RWPE1 (cell line): Measurements from ENCODE around the gene ADCY7.

Experiments used
- CTCF ChIA-PET: fragments of 350-600 bp; sonication (Branson Sonifier 250); formaldehyde crosslinking; extraction: SDS; loops from one replicate; lab custom pipeline; 2021; lab: Yijun Ruan, JAX
- POLR2A ChIA-PET: fragments of 400-600 bp; formaldehyde crosslinking; extraction: SDS; loops from one replicate; lab custom pipeline; 2020; ENCODE audit warnings: antibody characterized with exemption; ENCODE audit not compliant: low non-redundant PET; lab: Yijun Ruan, JAX
- DNase-seq: peaks from one replicate; pipeline ENCODE4 v3.0.0; 2012; ENCODE audit warnings: low spot score
- H3K27ac ChIP-seq: fragments of 450-650 bp; 2 replicates; pipeline ENCODE4 v1.5.1; 2017
- CTCF ChIP-seq: fragments of 450-650 bp; conservative IDR thresholded peaks from 2 replicates; pipeline ENCODE4 v1.5.1; 2017; ENCODE audit warnings: low read depth, mild to moderate bottlenecking

The ADCY7 gene

GRCh38 chr16:50270510-50271147 is 4.3 kb downstream of the ADCY7 start:
- POLR2A ChIA-PET, result no interaction called here
- DNase-seq, result no peak
- H3K27ac ChIP-seq, result no peak overlapping the region
- CTCF ChIA-PET, result interaction anchor here (0.9 kb wide), 1 partner anchor 57 kb away, joined by 3 read pairs; no protein-coding TSS in a partner anchor
- no peak for TF ChIP-seq CTCF

- ChIA-PET POLR2A (no interaction called here), CTCF (interaction anchor here (0.6 kb wide), 1 partner anchor 13 kb away, joined by 4 read pairs; no protein-coding TSS in a partner anchor)
- TF ChIP-seq CTCF, result no peak
- DNase-seq, result no peak
- no peak overlapping the region for H3K27ac ChIP-seq
These were observed 5.0 kb downstream of the ADCY7 start for GRCh38 chr16:50271148-50272041.

GRCh38 chr16:50272111-50272571 is 5.8 kb downstream of the ADCY7 start:
- no peak for TF ChIP-seq CTCF
- ChIA-PET POLR2A (no interaction called here), CTCF (interaction anchor here (0.6 kb wide), 1 partner anchor 14 kb away, joined by 4 read pairs; no protein-coding TSS in a partner anchor)

GRCh38 chr16:50272687-50273381 is 6.5 kb downstream of the ADCY7 start:
- POLR2A ChIA-PET, result no interaction called here
- CTCF ChIA-PET, result no interaction called here
- no peak overlapping the region for H3K27ac ChIP-seq
- TF ChIP-seq CTCF, result no peak
- no peak for DNase-seq

More at GRCh38 chr16:50272111-50272571, 5.8 kb downstream of the ADCY7 start:
- DNase-seq, result no peak
- no peak overlapping the region for H3K27ac ChIP-seq

GRCh38 chr16:50273382-50273690 is 7.0 kb downstream of the ADCY7 start:
- CTCF ChIA-PET, result interaction anchor here (0.7 kb wide), 1 partner anchor 516 kb away, joined by 4 read pairs; no protein-coding TSS in a partner anchor
- no peak for TF ChIP-seq CTCF

GRCh38 chr16:50273888-50274325 is 7.6 kb downstream of the ADCY7 start:
- DNase-seq, result no peak
- POLR2A ChIA-PET, result no interaction called here
- no peak overlapping the region for H3K27ac ChIP-seq
- no peak for TF ChIP-seq CTCF
- CTCF ChIA-PET, result interaction anchor here (0.7 to 1.3 kb wide), 2 partner anchors 12 to 516 kb away, joined by 3 to 4 read pairs; no protein-coding TSS in a partner anchor

More at GRCh38 chr16:50273382-50273690, 7.0 kb downstream of the ADCY7 start:
- POLR2A ChIA-PET, result no interaction called here
- no peak for DNase-seq
- no peak overlapping the region for H3K27ac ChIP-seq
